Immature natural killer cell (primary cell): ENCODE measurements around the gene HMX1. TPM values are rescaled to one million over a fixed set of nuclear protein-coding genes. Genes with fewer than 3 reads are reported as not detected.

Experiments used
- DNase-seq, 3 donors: peaks; one replicate each; pipeline ENCODE4 v3.0.0; 2022; ENCODE audit warnings: mixed read lengths in 1 of 3
- H3K27ac Mint-ChIP-seq, 6 donors: one replicate each; pipeline ENCODE4 v1.8.0; 2020; ENCODE audit warnings: mixed read lengths in 6 of 6, mild to moderate bottlenecking in 5 of 6, inconsistent platforms in 4 of 6, moderate library complexity in 3 of 6
- H3K27me3 Mint-ChIP-seq, 3 donors: one replicate each; pipeline ENCODE4 v1.8.0; 2020 to 2021; ENCODE audit warnings: low read depth in 3 of 3, mild to moderate bottlenecking in 3 of 3, mixed read lengths in 3 of 3, moderate library complexity in 3 of 3, inconsistent platforms in 1 of 3
- H3K36me3 Mint-ChIP-seq, 3 donors: one replicate each; pipeline ENCODE4 v1.8.0; 2020; ENCODE audit warnings: mixed read lengths in 3 of 3, inconsistent platforms in 2 of 3, mild to moderate bottlenecking in 2 of 3
- H3K4me1 Mint-ChIP-seq, 2 donors: one replicate each; pipeline ENCODE4 v1.8.0; 2020; ENCODE audit warnings: inconsistent platforms in 2 of 2, mild to moderate bottlenecking in 2 of 2, mixed read lengths in 2 of 2, moderate library complexity in 1 of 2
- H3K4me3 Mint-ChIP-seq, 5 donors: one replicate each; pipeline ENCODE4 v1.8.0; 2020; ENCODE audit warnings: mild to moderate bottlenecking in 5 of 5, mixed read lengths in 5 of 5, inconsistent platforms in 3 of 5, moderate library complexity in 3 of 5
- H3K9me3 Mint-ChIP-seq, 6 donors: one replicate each; pipeline ENCODE4 v1.8.0; 2020; ENCODE audit warnings: mild to moderate bottlenecking in 6 of 6, mixed read lengths in 6 of 6, inconsistent platforms in 4 of 6, moderate library complexity in 3 of 6
- polyA plus RNA-seq, 3 donors: library from polyadenylated mRNA; unstranded; fragments of 300-500 nt; fragmentation: Illumina TruSeq; gene quantifications; one replicate each; pipeline ENCODE4 v1.2.3, GENCODE V29; 2021

Gene HMX1
- polyA plus RNA-seq, 3 donors from 2014 or later: not detected

DNA sequence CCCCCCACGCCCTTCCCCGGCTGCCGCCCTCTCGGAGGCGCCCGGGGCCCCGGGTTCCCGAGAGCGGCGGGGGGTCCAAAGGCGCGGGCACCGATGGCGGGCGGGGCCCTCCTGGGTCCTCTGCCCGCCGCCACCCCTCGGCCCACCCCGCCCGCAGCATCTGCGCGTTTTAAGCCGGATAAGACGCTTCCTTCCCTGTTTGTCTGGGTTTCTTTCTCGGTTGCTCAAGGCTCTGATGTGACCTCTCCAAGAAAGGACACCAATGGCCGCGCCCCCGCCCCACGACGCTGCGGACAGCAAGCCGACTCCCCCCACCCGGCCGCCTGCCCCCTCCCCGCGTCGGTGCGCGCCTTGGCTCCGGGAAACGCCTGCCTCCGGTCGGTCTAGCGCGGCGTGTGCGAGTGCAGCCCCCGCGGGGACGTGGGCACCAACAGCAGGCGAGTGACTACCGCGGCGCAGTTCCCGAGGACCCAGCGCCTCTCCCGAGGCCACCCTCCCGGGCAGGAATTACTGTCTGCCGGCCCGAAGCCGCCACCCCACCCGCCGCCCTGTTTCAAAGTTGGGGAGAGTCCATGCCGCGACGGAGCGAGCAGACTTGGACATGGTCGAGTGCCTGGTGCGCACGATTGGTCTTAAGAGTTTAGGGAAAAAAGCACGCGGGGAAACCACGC lies 21.1 kb upstream of the HMX1 start:
- DNase-seq: no peak
- Mint-ChIP-seq H3K9me3 (no peaks in the 10 kb centered on the region), H3K27ac (no peak overlapping the region), H3K4me1 (no peaks in the 10 kb centered on the region), H3K4me3 (no peak overlapping the region), H3K27me3 (peaks cover 7 to 10% (median 9%) of the 10 kb centered on the region in 3 donors), H3K36me3 (no peaks in the 10 kb centered on the region)

GRCh38 chr4:8891646-8892555 lies 20.3 kb upstream of the HMX1 start:
- peak overlapping the region in 1 of 5 donors; percentile 23 for H3K4me3 Mint-ChIP-seq
- peaks cover 10 to 12% (median 11%) of the 10 kb centered on the region in 3 donors for H3K27me3 Mint-ChIP-seq
- no peaks in the 10 kb centered on the region for H3K9me3 Mint-ChIP-seq
- H3K4me1 Mint-ChIP-seq: no peaks in the 10 kb centered on the region
- H3K36me3 Mint-ChIP-seq: peaks cover 0 to 3% (median 0%) of the 10 kb centered on the region in 3 donors
- H3K27ac Mint-ChIP-seq: no peak overlapping the region
- no peak for DNase-seq

DNA sequence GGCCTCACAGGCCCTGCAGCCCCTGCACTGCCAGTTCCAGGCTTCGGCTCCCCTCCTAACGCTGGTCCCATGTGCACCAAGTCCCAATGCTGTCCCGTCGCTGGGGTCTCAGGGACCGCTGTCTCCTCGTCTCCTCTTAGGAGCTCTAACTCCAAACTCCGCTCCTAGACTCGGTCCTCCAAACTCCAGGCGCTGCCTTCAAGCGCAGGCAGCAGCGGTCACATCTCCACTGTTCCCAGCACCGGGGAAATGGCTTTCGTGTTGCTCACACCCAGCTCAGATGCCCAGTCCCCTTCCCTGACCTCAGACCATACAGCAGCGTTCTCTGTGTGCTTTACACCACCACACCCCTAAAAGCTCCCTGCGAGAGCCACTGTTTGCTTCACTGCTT lies 19.6 kb upstream of the HMX1 start:
- H3K27ac Mint-ChIP-seq: no peak overlapping the region
- peaks cover 6 to 16% (median 10%) of the 10 kb centered on the region in 3 donors for H3K27me3 Mint-ChIP-seq
- H3K36me3 Mint-ChIP-seq: peaks cover 0 to 3% (median 0%) of the 10 kb centered on the region in 3 donors
- H3K4me3 Mint-ChIP-seq: peak overlapping the region in 1 of 5 donors; percentile 23
- DNase-seq: no peak
- no peaks in the 10 kb centered on the region for H3K4me1 Mint-ChIP-seq
- H3K9me3 Mint-ChIP-seq: no peaks in the 10 kb centered on the region

DNA sequence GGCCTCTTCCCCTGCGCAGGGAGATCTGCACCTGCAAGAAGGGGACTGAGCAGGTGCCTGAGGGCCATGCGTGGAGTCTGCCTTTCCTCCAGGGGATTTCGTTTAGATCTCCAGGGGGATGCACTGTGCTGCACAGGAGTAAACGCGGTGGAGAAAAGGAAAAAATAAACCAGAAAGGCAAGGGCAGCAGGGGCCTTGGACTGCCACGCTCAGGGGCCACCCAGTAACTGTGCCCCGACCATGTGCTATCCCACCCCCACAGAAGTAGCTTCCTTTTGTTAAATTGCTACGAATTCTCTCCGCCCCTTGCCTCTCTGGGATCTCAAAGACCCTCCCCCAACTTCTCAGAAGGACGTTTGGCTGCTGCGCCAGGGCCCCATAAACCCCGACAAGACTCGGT lies 17.2 kb upstream of the HMX1 start:
- H3K27ac Mint-ChIP-seq: no peak overlapping the region
- H3K4me1 Mint-ChIP-seq: no peaks in the 10 kb centered on the region
- DNase-seq: no peak
- H3K9me3 Mint-ChIP-seq: no peaks in the 10 kb centered on the region
- H3K4me3 Mint-ChIP-seq: no peak overlapping the region
- peaks cover 0 to 3% (median 0%) of the 10 kb centered on the region in 3 donors for H3K36me3 Mint-ChIP-seq
- H3K27me3 Mint-ChIP-seq: peaks cover 6 to 16% (median 14%) of the 10 kb centered on the region in 3 donors

- H3K27me3 Mint-ChIP-seq: peaks cover 5 to 16% (median 14%) of the 10 kb centered on the region in 3 donors
- H3K4me1 Mint-ChIP-seq: no peaks in the 10 kb centered on the region
- peaks cover 0 to 3% (median 0%) of the 10 kb centered on the region in 3 donors for H3K36me3 Mint-ChIP-seq
- DNase-seq: no peak
- H3K27ac Mint-ChIP-seq: no peak overlapping the region
- H3K9me3 Mint-ChIP-seq: no peaks in the 10 kb centered on the region
- no peak overlapping the region for H3K4me3 Mint-ChIP-seq
These were observed 15.2 kb upstream of the HMX1 start for GRCh38 chr4:8886612-8887406.

GRCh38 chr4:8882239-8882638 lies 10.6 kb upstream of the HMX1 start:
- DNase-seq: no peak
- Mint-ChIP-seq H3K27me3 (peaks cover 7 to 24% (median 12%) of the 10 kb centered on the region in 3 donors), H3K27ac (no peak overlapping the region), H3K36me3 (peaks cover 0 to 3% (median 0%) of the 10 kb centered on the region in 3 donors), H3K4me3 (no peak overlapping the region), H3K9me3 (no peaks in the 10 kb centered on the region), H3K4me1 (no peaks in the 10 kb centered on the region)

DNA sequence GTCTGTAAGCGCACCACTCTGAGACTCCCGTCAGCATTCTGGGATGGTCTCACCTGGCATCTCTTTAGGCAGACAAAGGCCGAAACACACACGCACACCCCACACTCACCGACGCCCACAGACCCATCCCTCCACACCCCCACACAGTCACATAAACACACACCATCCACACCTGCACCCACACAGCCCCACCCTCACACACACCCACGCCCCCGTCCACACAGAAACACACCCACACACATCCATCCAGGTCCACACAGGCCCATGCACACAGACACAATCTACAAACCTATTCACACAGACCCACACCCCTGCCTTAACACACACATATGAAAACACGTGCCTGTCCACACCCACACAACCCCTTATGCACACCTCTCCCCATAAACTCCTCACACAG lies 9.2 kb upstream of the HMX1 start:
- no peaks in the 10 kb centered on the region for H3K9me3 Mint-ChIP-seq
- DNase-seq: no peak
- no peaks in the 10 kb centered on the region for H3K36me3 Mint-ChIP-seq
- H3K27ac Mint-ChIP-seq: no peak overlapping the region
- peaks cover 11 to 16% (median 12%) of the 10 kb centered on the region in 3 donors for H3K27me3 Mint-ChIP-seq
- no peaks in the 10 kb centered on the region for H3K4me1 Mint-ChIP-seq
- H3K4me3 Mint-ChIP-seq: no peak overlapping the region

DNA sequence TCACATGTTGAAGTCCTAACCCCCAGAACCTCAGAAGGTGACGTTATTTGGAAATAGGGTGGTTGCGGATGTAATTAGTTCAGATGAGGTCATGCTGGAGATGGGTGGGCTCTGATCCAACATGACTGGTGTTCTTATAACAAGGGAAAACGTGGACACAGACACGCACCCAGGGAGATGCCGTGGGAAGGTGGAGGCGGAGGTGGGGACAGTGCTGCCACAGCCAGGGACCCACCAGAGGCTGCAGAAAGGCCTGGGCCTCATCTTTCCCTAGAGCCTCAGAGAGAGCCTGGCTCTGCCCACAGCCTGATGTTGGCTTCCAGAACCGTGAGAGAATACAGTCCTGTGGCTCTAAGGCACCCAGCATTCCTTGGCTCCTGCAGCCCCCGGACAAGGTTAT lies 7.9 kb upstream of the HMX1 start:
- H3K9me3 Mint-ChIP-seq: no peaks in the 10 kb centered on the region
- no peaks in the 10 kb centered on the region for H3K36me3 Mint-ChIP-seq
- H3K27ac Mint-ChIP-seq: no peak overlapping the region
- no peak for DNase-seq
- H3K27me3 Mint-ChIP-seq: peaks cover 15 to 24% (median 15%) of the 10 kb centered on the region in 3 donors
- no peaks in the 10 kb centered on the region for H3K4me1 Mint-ChIP-seq
- no peak overlapping the region for H3K4me3 Mint-ChIP-seq

DNA sequence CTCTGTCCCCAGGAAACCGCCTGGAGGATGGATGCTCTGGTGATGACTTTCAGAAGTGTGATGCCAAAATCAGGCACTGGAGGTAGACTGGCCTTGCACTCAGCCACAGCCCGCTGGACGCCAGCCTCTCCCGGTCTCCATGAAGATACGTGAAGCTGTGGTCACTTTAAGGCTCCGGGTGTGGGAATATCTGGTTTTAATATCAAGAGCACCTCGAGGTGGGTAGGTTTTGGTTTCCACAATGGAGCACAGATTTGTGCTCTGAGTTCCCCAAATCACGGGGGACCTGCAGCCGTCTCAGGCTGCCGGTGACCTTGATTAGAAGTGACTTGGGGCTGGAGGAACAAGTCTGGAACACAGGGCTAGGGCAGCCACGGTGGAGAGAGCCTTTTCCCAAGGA lies 6.8 kb upstream of the HMX1 start:
- Mint-ChIP-seq H3K4me3 (no peak overlapping the region), H3K4me1 (no peaks in the 10 kb centered on the region), H3K27me3 (peaks cover 17 to 25% (median 18%) of the 10 kb centered on the region in 3 donors), H3K27ac (no peak overlapping the region), H3K36me3 (no peaks in the 10 kb centered on the region), H3K9me3 (no peaks in the 10 kb centered on the region)
- DNase-seq: no peak

DNA sequence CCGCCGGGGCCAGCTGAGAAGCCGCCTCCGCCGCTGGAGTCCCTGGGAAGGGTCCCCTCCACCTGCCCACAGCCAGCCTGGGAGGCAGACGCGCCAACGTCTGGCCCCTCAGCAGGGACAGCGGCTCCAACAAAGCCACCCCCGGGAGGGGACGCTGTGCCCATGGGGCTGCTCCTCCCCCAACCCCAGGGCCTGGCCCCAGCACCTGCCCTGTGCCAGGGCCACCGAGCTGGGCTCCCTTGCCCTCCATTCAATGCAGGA lies 6.1 kb upstream of the HMX1 start:
- DNase-seq: no peak
- Mint-ChIP-seq H3K27ac (no peak overlapping the region), H3K9me3 (no peaks in the 10 kb centered on the region), H3K4me1 (no peaks in the 10 kb centered on the region), H3K4me3 (no peak overlapping the region), H3K27me3 (peaks cover 18 to 25% (median 18%) of the 10 kb centered on the region in 3 donors), H3K36me3 (no peaks in the 10 kb centered on the region)

- Mint-ChIP-seq H3K27ac (no peak overlapping the region), H3K9me3 (no peaks in the 10 kb centered on the region), H3K27me3 (peaks cover 18 to 25% (median 19%) of the 10 kb centered on the region in 3 donors), H3K36me3 (no peaks in the 10 kb centered on the region), H3K4me3 (no peak overlapping the region), H3K4me1 (no peaks in the 10 kb centered on the region)
- DNase-seq: no peak
These were observed 5.5 kb upstream of the HMX1 start for GRCh38 chr4:8876982-8877779.

DNA sequence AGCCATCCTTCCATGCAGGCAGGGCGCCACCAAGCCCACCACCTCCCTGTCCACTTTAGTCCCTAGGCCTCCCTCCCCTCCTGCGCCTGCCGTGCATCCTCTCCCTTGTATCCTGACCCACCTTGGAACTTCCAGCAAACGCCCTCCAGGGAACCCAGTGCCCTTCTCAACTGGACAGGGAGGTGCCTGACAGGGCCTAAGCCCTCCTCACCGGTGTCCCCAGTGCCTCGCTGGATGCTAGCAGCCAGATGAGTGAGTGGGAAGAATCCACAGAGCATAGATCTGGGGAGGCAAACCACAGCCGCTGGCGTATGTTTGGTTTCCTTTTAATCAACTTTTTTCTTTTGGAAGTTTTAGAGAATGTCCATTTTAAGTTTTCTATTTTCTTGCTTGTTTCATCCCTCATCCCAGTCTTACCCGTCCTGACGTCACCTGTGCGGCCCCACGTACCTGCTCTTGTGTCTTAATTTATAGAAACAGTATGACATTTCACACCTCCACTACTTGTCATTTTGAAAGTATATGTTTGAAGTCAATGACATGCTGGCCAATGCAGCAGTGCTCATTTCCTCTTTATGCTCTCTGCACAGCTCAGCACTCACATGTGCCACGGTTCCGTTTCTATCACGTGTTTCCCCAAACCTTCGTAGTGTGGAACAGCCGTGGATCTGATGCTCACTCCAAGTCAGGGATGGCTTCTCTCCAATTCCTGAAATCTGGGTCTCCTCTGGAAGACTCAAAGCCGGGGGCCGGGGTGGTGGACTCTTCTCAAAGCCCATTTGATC lies 3.4 kb upstream of the HMX1 start:
- Mint-ChIP-seq H3K4me1 (no peaks in the 10 kb centered on the region), H3K9me3 (no peaks in the 10 kb centered on the region), H3K27ac (no peak overlapping the region), H3K27me3 (peaks cover 18 to 23% (median 21%) of the 10 kb centered on the region in 3 donors), H3K4me3 (peak overlapping the region in 1 of 5 donors; percentile 30), H3K36me3 (no peaks in the 10 kb centered on the region)
- DNase-seq: no peak
